DOHH2 (cell line): Measurements from ENCODE around the gene C11orf42.

Experiments used
- H3F3A ChIP-seq: fragments of 200-600 bp; sonication (generic), shearing (Covaris generic); 2 replicates; pipeline ENCODE4 v1.6.0; 2016; ENCODE audit warnings: antibody characterized with exemption, mild to moderate bottlenecking; ENCODE audit not compliant: control insufficient read depth, insufficient read depth
- H3K27ac ChIP-seq: fragments of 200-600 bp; sonication (generic); 2 replicates; pipeline ENCODE4 v1.5.1; 2014; ENCODE audit warnings: low read depth, mild to moderate bottlenecking, low read length, moderate library complexity
- H3K27me3 ChIP-seq: fragments of 200-600 bp; sonication (generic); 2 replicates; pipeline ENCODE4 v1.6.1; 2014; ENCODE audit warnings: mild to moderate bottlenecking, low read length, mixed read lengths; ENCODE audit not compliant: control insufficient read depth
- H3K36me3 ChIP-seq: fragments of 200-600 bp; sonication (generic); 2 replicates; pipeline ENCODE4 v1.6.1; 2014; ENCODE audit warnings: mild to moderate bottlenecking, low read length, moderate library complexity, mixed read lengths; ENCODE audit not compliant: control insufficient read depth
- H3K4me1 ChIP-seq: fragments of 200-600 bp; sonication (generic); 2 replicates; pipeline ENCODE4 v1.6.1; 2014; ENCODE audit warnings: mild to moderate bottlenecking, low read length, mixed read lengths; ENCODE audit not compliant: control insufficient read depth
- H3K4me2 ChIP-seq: fragments of 200-600 bp; sonication (generic); 2 replicates; pipeline ENCODE4 v1.6.0; 2014; ENCODE audit warnings: mild to moderate bottlenecking, low read length, moderate library complexity
- H3K4me3 ChIP-seq: fragments of 200-600 bp; sonication (generic); 2 replicates; pipeline ENCODE4 v1.5.1; 2014; ENCODE audit warnings: mild to moderate bottlenecking, low read length, mixed read lengths
- H3K79me2 ChIP-seq: fragments of 200-600 bp; sonication (generic); 2 replicates; pipeline ENCODE4 v1.6.1; 2014; ENCODE audit warnings: mild to moderate bottlenecking, low read length, mixed read lengths; ENCODE audit not compliant: control insufficient read depth
- H3K9me2 ChIP-seq: fragments of 200-600 bp; sonication (generic); replicated peaks from 2 replicates; pipeline ENCODE4 v1.6.1; 2014; ENCODE audit warnings: mild to moderate bottlenecking, low read length, mixed read lengths; ENCODE audit not compliant: control insufficient read depth
- H3K9me3 ChIP-seq: fragments of 200-600 bp; sonication (generic); 2 replicates; pipeline ENCODE4 v1.6.1; 2014; ENCODE audit warnings: antibody characterized with exemption, low read length, mixed read lengths; ENCODE audit not compliant: control insufficient read depth, insufficient read depth
- H4K20me1 ChIP-seq: fragments of 200-600 bp; sonication (generic); 2 replicates; pipeline ENCODE4 v1.6.0; 2014; ENCODE audit warnings: low read depth, mild to moderate bottlenecking, antibody characterized with exemption, low read length, moderate library complexity; ENCODE audit not compliant: control insufficient read depth, insufficient read depth
- CTCF ChIP-seq: fragments of 200-600 bp; sonication (generic); IDR thresholded peaks from one replicate; pipeline ENCODE4 v1.5.1; 2014; ENCODE audit warnings: antibody characterized with exemption, mild to moderate bottlenecking, low read depth, low read length; ENCODE audit not compliant: poor library complexity, severe bottlenecking
- EZH2phosphoT487 ChIP-seq: fragments of 200-600 bp; sonication (generic); IDR thresholded peaks from 2 replicates; pipeline ENCODE4 v1.6.1; 2017; ENCODE audit warnings: borderline replicate concordance, mild to moderate bottlenecking, antibody characterized with exemption, low read length, moderate library complexity, mixed read lengths

Gene C11orf42

GRCh38 chr11:6249770-6250555, 44.6 kb downstream of the C11orf42 start:
- Histone ChIP-seq H3K27ac (no peak overlapping the region), H3F3A (no peaks in the 10 kb centered on the region), H4K20me1 (no peaks in the 10 kb centered on the region), H3K79me2 (no peaks in the 10 kb centered on the region), H3K4me1 (no peaks in the 10 kb centered on the region), H3K4me3 (no peak overlapping the region), H3K4me2 (no peak overlapping the region), H3K9me2 (no peaks in the 10 kb centered on the region), H3K36me3 (no peaks in the 10 kb centered on the region), H3K27me3 (peaks cover 6% of the 10 kb centered on the region; the same call in 1 of the 2 replicates), H3K9me3 (no peaks in the 10 kb centered on the region)
- TF ChIP-seq CTCF = no peak
- TF ChIP-seq EZH2phosphoT487 = no peak

- no peaks in the 10 kb centered on the region for H3K79me2 ChIP-seq
- no peaks in the 10 kb centered on the region for H3K9me3 ChIP-seq
- H3K36me3 ChIP-seq = no peaks in the 10 kb centered on the region
- no peak overlapping the region for H3K4me2 ChIP-seq
- H3K27me3 ChIP-seq = peaks cover 14% of the 10 kb centered on the region; the same call in 1 of the 2 replicates
- TF ChIP-seq CTCF = peak; percentile 83
- no peak for TF ChIP-seq EZH2phosphoT487
- no peaks in the 10 kb centered on the region for H3K9me2 ChIP-seq
- no peaks in the 10 kb centered on the region for H4K20me1 ChIP-seq
- no peaks in the 10 kb centered on the region for H3K4me1 ChIP-seq
- no peaks in the 10 kb centered on the region for H3F3A ChIP-seq
- no peak overlapping the region for H3K27ac ChIP-seq
- H3K4me3 ChIP-seq = no peak overlapping the region
Measured at GRCh38 chr11:6251120-6251733, 45.9 kb downstream of the C11orf42 start.

- H4K20me1 ChIP-seq = no peaks in the 10 kb centered on the region
- TF ChIP-seq EZH2phosphoT487 = no peak
- TF ChIP-seq CTCF = no peak
- peaks cover 14% of the 10 kb centered on the region; the same call in 1 of the 2 replicates for H3K27me3 ChIP-seq
- no peaks in the 10 kb centered on the region for H3K4me1 ChIP-seq
- no peaks in the 10 kb centered on the region for H3K36me3 ChIP-seq
- H3K9me3 ChIP-seq = no peaks in the 10 kb centered on the region
- H3K27ac ChIP-seq = no peak overlapping the region
- H3K79me2 ChIP-seq = no peaks in the 10 kb centered on the region
- no peaks in the 10 kb centered on the region for H3F3A ChIP-seq
- no peaks in the 10 kb centered on the region for H3K9me2 ChIP-seq
- no peak overlapping the region for H3K4me3 ChIP-seq
- no peak overlapping the region for H3K4me2 ChIP-seq
Measured at GRCh38 chr11:6251990-6252473, 46.7 kb downstream of the C11orf42 start.
